Fibroblast of lung (primary cell): ENCODE data around the gene BAZ1B. TPM values are rescaled to one million over a fixed set of nuclear protein-coding genes. Genes with fewer than 3 reads are reported as not detected.

Experiments used
- DNase-seq, 2 donors: peaks; one replicate each; pipeline versions ENCODE4 v3.0.0 to v3.0.0-alpha.2; 2010; ENCODE audit warnings: low read depth in 2 of 2
- H2AFZ ChIP-seq: 2 replicates; pipeline ENCODE4 v1.5.1; 2012; ENCODE audit warnings: low read length, control low read depth, inconsistent platforms
- H3K27ac ChIP-seq: 2 replicates; pipeline ENCODE4 v1.5.1; 2011; ENCODE audit warnings: low read length, control low read depth; ENCODE audit not compliant: insufficient read depth
- H3K27me3 ChIP-seq: 2 replicates; pipeline ENCODE4 v1.5.1; 2011; ENCODE audit warnings: mild to moderate bottlenecking, low read length; ENCODE audit not compliant: control insufficient read depth, insufficient read depth
- H3K36me3 ChIP-seq: 2 replicates; pipeline ENCODE4 v1.5.1; 2011; ENCODE audit warnings: low read length; ENCODE audit not compliant: control insufficient read depth, insufficient read depth
- H3K4me1 ChIP-seq: 2 replicates; pipeline ENCODE4 v1.5.1; 2011; ENCODE audit warnings: low read length; ENCODE audit not compliant: control insufficient read depth, insufficient read depth; ENCODE audit errors: extremely low read depth
- H3K4me2 ChIP-seq: 2 replicates; pipeline ENCODE4 v1.5.1; 2011; ENCODE audit warnings: low read length, control low read depth; ENCODE audit not compliant: insufficient read depth; ENCODE audit errors: extremely low read depth
- H3K4me3 ChIP-seq, 4 experiments: fragments of 200-600 bp in 1 of 4; sonication (generic) in 1 of 4; replicated peaks in 1 of 4; 2 replicates each; pipeline ENCODE4 v1.5.1; 2011 to 2016; ENCODE audit warnings: low read length in 4 of 4, low read depth in 3 of 4, mild to moderate bottlenecking in 3 of 4, control low read depth in 2 of 4, inconsistent platforms in 1 of 4, mixed read lengths in 1 of 4; ENCODE audit not compliant: insufficient read depth in 1 of 4; ENCODE audit errors: control extremely low read depth in 1 of 4
- H3K79me2 ChIP-seq: 2 replicates; pipeline ENCODE4 v1.5.1; 2012; ENCODE audit warnings: mild to moderate bottlenecking, low read length, inconsistent platforms; ENCODE audit not compliant: control insufficient read depth, insufficient read depth
- H3K9ac ChIP-seq: 2 replicates; pipeline ENCODE4 v1.5.1; 2011; ENCODE audit warnings: mild to moderate bottlenecking, low read length, control low read depth; ENCODE audit not compliant: insufficient read depth
- H3K9me3 ChIP-seq: 2 replicates; pipeline ENCODE4 v1.5.1; 2012; ENCODE audit warnings: low read depth, low read length; ENCODE audit not compliant: control insufficient read depth, insufficient read depth
- H4K20me1 ChIP-seq: 2 replicates; pipeline ENCODE4 v1.5.1; 2011; ENCODE audit warnings: low read length; ENCODE audit not compliant: control insufficient read depth, insufficient read depth; ENCODE audit errors: extremely low read depth
- EZH2 ChIP-seq: IDR thresholded peaks from 2 replicates; pipeline ENCODE4 v1.5.1; 2012; ENCODE audit warnings: low read length, control low read depth, mild to moderate bottlenecking; ENCODE audit errors: missing control alignments
- polyA minus RNA-seq: library from RNA; depleted of rRNA, polyadenylated mRNA; stranded (reverse); fragments of >200 nt; gene quantifications from 2 replicates; pipeline ENCODE4 v1.2.3, GENCODE V29; 2011; ENCODE audit warnings: low replicate concordance
- polyA plus RNA-seq, 2 donors: library from polyadenylated mRNA; depleted of rRNA in 1 of 2; stranded (reverse) in 1 of 2; unstranded in 1 of 2; fragments of >200 nt; gene quantifications; 2 replicates each; pipeline ENCODE4 v1.2.1, GENCODE V29; 2011 to 2012; ENCODE audit warnings: missing spikeins in 1 of 2
- total RNA-seq: library from RNA; depleted of rRNA; stranded (reverse); fragments of >200 nt; gene quantifications from 2 replicates; pipeline ENCODE4 v1.2.1, GENCODE V29; 2014
- TF ChIP-seq, protein P1 (sequence below), 2 donors: IDR thresholded peaks in 1 of 2; conservative IDR thresholded peaks in 1 of 2; 1 replicate in 1 of 2; 2 replicates in 1 of 2; pipeline ENCODE4 v1.5.1; 2011 to 2012; ENCODE audit warnings: low read length in 2 of 2, control low read depth in 1 of 2, inconsistent platforms in 1 of 2, low read depth in 1 of 2, mild to moderate bottlenecking in 1 of 2

Gene BAZ1B
- total RNA-seq (60.1 and 68.9 TPM in 2 replicates), polyA plus RNA-seq (30.5 and 41.5 TPM in 2 replicates), polyA minus RNA-seq (20.0 and 40.1 TPM in 2 replicates)
- polyA plus RNA-seq (2012), result 37.7 and 48.6 TPM in 2 replicates

DNA sequence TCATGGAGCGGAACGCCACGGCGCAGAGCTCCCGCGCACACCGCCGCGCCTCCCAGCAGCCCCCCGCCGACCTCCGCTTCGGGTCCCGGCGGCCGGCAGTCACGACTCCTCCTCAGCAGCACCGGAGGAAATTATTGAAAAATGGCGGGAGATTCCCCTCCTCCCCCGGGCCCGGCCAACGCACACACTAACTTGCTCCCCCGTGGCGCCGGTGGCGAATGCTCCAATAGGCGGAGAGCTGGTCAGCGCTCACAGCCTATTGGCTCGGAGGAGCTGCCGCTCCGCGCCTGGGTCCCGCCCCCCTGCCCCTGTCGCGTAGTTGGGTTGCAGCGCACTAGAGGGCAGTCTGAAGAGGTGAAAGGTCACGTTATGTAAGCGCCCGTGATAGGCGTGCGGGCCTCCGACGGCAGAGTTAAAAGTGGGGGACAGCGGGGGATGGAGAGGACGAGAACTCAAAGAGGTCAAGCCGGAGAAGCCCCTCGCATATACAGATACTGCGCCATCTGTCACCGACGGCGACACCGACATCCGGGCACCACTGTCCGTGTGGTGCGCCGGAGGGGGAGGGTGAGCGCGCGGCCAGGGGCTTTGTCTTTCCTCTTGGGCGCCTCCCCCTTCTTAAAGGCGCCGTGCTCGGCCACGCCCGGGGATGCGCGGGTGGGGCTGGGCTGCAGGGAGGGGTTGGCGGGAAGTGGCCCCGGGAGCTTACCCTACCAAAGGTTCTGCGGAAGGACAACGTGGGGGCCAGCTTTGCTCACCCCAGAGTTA is at the start of gene BAZ1B:
Gene BAZ1B, minus strand, starts transcription at position 189 of the 768 bp plus-strand sequence. CDS start 360 bp downstream, outside the sequence.
- H4K20me1 ChIP-seq, result peaks cover 2% of the 10 kb centered on the region
- peak within 1 kb of the TSS; percentile 74 for H3K27ac ChIP-seq
- H3K4me2 ChIP-seq, result peak within 1 kb of the TSS; percentile 95
- TF ChIP-seq EZH2, result no peak
- TF ChIP-seq, protein P1, sequence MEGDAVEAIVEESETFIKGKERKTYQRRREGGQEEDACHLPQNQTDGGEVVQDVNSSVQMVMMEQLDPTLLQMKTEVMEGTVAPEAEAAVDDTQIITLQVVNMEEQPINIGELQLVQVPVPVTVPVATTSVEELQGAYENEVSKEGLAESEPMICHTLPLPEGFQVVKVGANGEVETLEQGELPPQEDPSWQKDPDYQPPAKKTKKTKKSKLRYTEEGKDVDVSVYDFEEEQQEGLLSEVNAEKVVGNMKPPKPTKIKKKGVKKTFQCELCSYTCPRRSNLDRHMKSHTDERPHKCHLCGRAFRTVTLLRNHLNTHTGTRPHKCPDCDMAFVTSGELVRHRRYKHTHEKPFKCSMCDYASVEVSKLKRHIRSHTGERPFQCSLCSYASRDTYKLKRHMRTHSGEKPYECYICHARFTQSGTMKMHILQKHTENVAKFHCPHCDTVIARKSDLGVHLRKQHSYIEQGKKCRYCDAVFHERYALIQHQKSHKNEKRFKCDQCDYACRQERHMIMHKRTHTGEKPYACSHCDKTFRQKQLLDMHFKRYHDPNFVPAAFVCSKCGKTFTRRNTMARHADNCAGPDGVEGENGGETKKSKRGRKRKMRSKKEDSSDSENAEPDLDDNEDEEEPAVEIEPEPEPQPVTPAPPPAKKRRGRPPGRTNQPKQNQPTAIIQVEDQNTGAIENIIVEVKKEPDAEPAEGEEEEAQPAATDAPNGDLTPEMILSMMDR (conservative IDR thresholded peaks at IDR 0.05 in 1 of 2, IDR thresholded peaks at IDR 0.05 in 1 of 2; ENCODE audit: low read depth in 1 of 2, low read length in 2 of 2), result peak in 1 of 2 donors; percentile 8
- no peaks in the 10 kb centered on the region for H3K4me1 ChIP-seq
- peak within 1 kb of the TSS; percentile 79 for H3K9ac ChIP-seq
- peak within 1 kb of the TSS; percentile 85 for H2AFZ ChIP-seq
- peaks cover 2% of the 10 kb centered on the region for H3K36me3 ChIP-seq
- peak within 1 kb of the TSS; percentile 60 to 91 (median 78) for H3K4me3 ChIP-seq
- no peaks in the 10 kb centered on the region for H3K9me3 ChIP-seq
- H3K27me3 ChIP-seq, result no peaks in the 10 kb centered on the region
- peak; percentile 97 to 99 for DNase-seq
- peaks cover 41% of the 10 kb centered on the region for H3K79me2 ChIP-seq

GRCh38 chr7:73570977-73571376 is 48.9 kb upstream of the BAZ1B start:
- Histone ChIP-seq H3K4me1 (no peaks in the 10 kb centered on the region), H3K27ac (no peak overlapping the region), H3K9ac (no peak overlapping the region), H3K36me3 (peaks cover 30% of the 10 kb centered on the region), H3K9me3 (no peaks in the 10 kb centered on the region), H3K4me2 (no peak overlapping the region), H2AFZ (no peak overlapping the region), H3K79me2 (peaks cover 9% of the 10 kb centered on the region), H4K20me1 (no peaks in the 10 kb centered on the region), H3K27me3 (no peaks in the 10 kb centered on the region), H3K4me3 (no peak overlapping the region)
- TF ChIP-seq, protein P1 (conservative IDR thresholded peaks at IDR 0.05 in 1 of 2, IDR thresholded peaks at IDR 0.05 in 1 of 2; ENCODE audit: low read depth in 1 of 2, low read length in 2 of 2), result no peak
- no peak for TF ChIP-seq EZH2
- no peak for DNase-seq

- H3K4me2 ChIP-seq, result no peak overlapping the region
- H3K4me3 ChIP-seq, result no peak overlapping the region
- H3K9ac ChIP-seq, result no peak overlapping the region
- no peaks in the 10 kb centered on the region for H3K4me1 ChIP-seq
- no peaks in the 10 kb centered on the region for H3K27me3 ChIP-seq
- H2AFZ ChIP-seq, result no peak overlapping the region
- H3K36me3 ChIP-seq, result peaks cover 30% of the 10 kb centered on the region
- peaks cover 5% of the 10 kb centered on the region for H3K79me2 ChIP-seq
- no peaks in the 10 kb centered on the region for H3K9me3 ChIP-seq
- TF ChIP-seq EZH2, result no peak
- TF ChIP-seq, protein P1 (conservative IDR thresholded peaks at IDR 0.05 in 1 of 2, IDR thresholded peaks at IDR 0.05 in 1 of 2; ENCODE audit: low read depth in 1 of 2, low read length in 2 of 2), result no peak
- no peak overlapping the region for H3K27ac ChIP-seq
- no peaks in the 10 kb centered on the region for H4K20me1 ChIP-seq
- no peak for DNase-seq
Measured at GRCh38 chr7:73570521-73570920, 48.4 kb upstream of the BAZ1B start.
